IPS-NIHi11 (cell line): ENCODE measurements around the gene FAM32A.

Experiments
- DNase-seq: peaks from one replicate; pipeline ENCODE4 v3.0.0; 2012; ENCODE audit warnings: mixed read lengths, low spot score

The FAM32A gene

DNA sequence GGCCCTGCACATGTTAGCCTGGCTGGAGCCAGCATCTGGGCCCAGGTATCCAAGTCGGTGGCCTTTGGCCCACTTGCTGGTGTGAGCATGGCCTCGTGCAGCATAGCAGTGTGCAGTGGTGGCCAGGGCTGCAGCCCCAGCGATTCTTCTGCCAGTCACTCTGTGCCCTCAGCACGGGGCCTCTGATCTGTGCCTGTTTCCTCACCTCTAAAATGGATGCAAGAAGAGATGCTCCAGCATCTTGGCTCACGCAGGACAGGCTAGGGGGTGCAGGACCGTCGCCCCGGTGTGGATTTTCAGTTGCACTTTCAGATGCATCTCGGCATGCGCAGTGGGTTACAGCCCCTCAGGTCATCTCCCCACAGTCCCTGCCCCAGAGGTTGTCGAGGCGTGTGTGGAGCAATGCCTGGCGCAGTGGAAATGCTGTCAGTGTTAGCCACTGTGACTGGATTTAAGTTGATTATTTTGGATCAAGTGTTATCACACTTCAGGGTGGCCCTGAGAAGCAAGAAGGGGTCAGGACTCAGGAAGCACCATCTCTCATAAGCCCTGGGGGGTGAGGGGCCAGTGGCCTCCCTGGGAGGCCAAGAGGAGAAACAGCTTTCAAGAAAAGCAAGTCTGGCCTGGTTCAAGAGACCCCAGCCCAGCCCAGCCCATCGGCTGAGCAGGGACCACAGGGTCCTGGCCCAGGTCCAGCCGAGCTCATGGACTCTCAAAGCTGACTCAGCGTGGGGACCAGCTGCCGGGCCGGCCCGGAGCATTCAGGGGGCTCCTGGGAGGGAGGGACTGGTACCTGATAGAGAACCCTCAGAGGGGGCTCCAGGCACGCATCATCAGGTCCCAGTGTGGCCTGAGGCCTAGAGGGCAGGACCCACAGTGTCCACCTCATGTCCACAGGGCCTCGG is 40.3 kb downstream of the FAM32A start:
- DNase-seq, result no peak

DNA sequence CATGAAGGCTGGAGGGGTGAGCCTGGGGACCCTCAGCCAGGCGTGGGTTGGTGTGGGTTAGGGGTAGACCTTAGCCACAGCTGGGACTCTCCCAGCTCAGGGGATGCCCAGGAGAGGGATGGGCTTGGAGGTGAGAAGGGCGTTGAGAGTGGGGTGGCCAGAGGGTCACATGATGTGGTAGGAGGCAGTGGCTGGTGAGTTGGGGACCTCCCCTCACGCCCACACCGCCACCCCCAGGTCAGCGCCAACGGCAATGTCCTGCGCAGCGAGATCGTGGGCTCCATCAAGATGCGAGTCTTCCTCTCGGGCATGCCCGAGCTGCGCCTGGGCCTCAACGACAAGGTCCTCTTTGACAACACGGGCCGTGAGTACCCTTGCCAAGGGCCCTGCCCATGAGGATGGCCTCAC is 41.0 kb downstream of the FAM32A start:
- DNase-seq, result no peak

DNA sequence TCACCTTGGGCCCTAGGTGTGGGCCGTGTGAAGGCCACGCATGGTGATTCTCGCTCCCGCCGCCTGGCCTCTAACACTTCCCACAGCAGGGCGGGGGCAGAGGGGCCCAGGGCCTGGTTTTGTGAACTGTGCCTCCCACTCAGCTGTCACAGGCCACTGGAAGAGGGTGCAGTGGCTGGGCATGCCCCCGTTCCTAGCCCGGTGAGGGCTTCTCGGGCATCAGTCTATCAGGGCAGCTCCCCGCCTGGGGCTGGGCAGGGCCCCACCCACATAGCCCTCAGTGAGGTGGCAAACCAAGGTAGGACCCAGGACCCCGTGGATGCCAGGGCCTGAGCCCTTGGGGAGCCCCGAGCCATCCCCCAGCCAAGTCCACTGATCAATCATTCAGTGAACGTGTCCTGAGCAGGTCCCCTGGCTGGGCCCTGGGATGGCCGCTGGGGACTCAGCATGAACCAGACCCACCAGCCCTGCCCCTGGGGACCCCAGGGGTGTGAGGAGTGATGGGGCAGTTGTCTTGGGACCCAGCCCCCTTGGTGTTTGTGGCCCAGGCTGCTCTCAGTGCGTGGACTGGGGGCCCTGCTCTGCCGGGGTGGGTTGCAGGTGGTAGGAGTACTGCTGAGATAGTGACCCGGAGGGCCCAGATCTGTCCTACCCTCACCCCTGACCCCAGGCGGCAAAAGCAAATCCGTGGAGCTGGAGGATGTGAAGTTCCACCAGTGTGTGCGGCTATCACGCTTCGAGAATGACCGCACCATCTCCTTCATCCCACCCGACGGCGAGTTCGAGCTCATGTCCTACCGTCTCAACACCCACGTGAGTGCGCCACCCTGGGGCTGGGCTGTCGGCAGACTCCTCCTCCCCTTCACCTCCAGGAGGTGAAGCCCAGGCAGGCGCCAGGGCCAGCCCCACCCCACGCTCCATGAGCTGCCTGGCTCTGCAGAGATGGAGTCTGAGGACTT is 41.9 kb downstream of the FAM32A start:
- DNase-seq, result no peak

DNA sequence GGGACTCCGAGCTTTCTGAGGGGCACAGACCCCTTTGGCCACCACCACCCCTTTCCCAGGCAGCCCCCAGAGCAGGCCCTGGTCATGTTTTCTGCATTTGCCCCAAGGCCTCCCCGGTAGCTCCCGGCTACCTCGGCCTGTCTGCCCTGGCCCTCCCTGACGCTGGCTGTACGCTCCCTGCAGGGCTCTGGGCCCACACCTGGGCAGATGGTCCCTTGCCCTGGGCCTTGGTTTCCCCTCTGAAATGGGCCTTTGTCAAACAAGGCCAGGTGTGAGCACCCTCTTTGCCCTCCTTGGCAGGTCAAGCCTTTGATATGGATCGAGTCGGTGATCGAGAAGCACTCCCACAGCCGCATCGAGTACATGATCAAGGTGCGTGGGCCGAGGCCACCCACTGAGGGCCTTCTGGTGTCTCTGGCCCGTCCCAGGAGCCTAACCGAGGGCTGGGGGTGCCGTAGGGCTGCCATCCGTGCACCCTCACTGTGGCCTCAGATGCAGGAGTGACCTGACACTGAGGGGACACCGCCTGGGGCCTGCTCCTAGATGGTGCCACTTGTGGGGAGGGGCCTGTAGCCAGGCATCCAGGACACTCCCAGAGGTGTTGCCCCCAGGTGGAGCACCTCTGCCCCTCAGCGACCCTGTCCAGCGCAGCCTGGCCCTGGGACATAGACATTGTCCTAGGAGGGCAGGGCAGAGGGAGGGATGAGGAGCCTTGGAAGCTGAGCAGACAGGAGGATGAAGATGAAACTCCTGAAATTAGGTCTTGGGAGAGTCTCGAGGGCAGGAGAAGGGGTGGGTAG is 42.8 kb downstream of the FAM32A start:
- no peak for DNase-seq

DNA sequence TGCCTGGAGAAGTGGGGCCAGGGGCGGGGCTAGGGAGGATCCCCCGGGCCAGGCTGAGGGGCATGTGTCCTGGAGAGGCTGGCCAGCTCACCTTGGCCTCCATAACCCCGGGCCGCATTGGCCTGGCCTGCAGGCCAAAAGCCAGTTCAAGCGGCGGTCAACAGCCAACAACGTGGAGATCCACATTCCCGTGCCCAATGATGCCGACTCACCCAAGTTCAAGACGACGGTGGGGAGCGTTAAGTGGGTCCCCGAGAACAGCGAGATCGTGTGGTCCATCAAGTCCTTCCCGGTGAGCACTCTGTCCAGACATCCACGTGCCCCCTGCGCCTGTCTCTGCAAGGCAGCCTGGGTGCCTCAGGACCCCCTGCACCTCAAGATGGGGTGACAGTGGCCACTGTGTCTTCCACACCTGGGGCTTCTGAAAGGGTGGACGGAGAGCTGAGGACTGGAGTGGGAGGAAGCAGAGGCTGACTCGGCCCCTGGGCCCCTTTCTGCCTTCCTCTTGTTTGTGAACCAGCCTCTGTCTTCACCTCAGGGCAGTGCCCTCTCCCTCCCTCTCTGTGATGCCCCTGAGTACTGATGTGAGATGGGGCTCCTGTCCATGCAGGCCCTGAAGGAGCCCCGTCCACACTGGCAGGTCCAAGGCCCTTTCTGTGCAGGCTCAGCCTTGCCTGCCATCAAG is 43.6 kb downstream of the FAM32A start:
- DNase-seq, result no peak

DNA sequence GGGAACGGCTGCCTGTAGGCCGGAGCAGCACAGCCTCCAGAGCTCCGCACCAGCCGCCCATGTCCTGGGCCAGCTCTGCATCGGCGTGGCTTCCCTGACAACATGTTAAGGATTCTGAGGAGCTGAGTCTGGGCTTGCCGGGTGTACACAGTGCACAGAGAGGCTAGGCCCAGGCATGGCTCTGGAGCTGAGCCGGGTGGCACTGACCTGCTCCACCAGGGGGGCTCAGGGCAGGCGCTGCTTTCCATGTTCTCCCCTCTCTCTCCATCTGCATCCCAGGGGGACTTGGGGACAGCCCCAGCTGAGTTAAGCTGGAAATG is 44.1 kb downstream of the FAM32A start:
- DNase-seq, result no peak

DNA sequence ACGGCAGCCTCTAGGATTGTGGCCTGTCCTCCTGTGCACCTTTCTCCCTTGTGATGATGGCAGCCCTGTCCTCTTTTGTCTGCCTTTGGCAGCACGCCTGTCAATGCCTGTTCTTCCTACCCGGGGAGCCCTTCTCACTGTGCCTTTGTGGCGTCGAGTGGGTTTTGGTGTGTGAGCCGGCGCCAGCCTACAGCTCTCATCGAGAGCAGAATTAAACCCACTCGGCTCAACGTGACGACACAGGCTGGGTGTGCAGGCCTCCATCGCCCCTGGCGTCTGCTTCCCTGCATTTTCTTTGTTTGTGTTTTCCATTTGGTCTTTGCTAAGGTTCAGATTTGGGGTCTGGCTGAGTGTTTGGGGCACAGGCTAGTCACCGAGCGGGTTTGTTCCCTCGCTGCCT is 46.9 kb downstream of the FAM32A start:
- DNase-seq, result no peak

DNA sequence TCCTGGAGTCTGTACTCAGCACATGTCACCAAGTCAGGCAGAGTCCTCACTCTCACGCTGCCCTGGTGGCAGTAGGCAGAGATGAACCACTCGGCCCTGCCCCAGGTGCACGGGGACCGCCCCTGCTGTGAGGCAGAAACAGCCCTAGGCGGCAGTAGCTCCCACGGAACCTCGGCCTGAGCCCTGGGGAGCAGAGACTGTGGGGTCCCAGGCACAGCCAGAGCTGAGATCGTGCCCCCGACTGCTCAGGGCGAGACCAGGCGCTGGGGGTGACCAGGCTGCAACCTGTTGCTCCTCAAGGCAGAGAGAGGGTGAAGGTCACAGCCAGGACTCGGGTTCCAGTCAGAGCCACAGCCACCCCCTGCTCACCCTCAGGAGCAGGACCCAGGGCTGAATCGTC is 47.4 kb downstream of the FAM32A start:
- DNase-seq, result no peak

DNA sequence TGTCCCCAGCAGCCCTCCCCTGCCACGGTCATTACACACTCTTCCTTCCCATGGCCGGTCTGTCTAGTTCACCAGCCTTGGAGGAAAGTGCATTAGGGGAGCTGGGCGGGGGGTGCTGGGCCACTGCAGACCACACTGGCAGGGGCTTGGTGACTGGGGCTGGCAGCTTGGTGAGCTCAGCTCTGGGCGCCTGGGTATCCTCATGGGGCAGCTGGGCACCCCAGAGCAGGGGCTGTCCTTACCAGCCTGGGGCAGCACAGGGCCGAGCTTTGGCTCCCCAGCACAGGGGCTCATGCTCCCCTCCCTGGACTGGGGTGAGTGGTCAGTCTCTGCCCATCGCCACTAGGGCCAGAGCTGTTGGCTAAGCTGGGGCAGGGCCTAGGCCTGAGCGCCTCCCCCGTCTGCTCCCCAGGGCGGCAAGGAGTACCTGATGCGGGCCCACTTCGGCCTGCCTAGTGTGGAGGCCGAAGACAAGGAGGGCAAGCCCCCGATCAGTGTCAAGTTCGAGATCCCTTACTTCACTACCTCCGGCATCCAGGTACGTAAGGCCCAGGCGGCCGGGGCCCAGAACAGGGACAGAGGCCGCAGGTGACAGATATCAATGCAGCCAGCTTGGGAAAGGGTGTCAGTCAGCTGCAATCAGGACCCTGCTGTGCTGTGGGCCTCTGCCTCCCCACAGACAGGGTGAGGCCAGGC is 48.0 kb downstream of the FAM32A start:
- DNase-seq, result no peak

DNA sequence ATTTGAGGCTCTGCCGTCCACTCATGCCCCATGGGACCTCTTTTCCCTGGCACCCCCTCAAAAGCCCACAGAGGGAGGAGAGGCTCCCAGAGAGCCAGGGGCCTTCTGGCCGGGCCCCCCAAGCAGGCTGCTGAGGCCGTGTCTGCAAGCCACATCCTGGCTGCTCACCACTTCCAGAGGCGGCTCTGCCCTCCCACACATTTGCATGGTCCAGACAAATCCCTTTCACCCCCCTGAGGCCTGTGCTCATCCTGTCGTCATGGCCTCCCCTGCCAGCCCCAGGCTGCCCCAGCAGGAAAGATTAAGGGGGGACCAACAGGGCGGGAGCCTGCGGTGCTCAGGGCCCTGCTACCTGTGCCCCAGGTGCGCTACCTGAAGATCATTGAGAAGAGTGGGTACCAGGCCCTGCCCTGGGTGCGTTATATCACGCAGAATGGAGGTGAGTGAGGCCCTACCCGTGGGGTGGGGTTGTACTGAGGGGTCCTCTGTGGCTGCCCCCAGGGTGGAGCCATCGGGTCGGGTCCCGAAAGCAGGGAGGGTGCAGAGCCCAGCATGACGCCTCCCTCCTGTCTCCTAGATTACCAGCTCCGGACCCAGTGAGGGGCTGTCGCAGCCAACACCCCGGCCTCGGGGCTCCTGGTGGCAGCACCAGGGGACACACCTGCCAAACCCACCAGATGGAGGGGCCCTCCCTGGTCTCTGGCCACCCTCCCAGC is 48.8 kb downstream of the FAM32A start:
- no peak for DNase-seq

DNA sequence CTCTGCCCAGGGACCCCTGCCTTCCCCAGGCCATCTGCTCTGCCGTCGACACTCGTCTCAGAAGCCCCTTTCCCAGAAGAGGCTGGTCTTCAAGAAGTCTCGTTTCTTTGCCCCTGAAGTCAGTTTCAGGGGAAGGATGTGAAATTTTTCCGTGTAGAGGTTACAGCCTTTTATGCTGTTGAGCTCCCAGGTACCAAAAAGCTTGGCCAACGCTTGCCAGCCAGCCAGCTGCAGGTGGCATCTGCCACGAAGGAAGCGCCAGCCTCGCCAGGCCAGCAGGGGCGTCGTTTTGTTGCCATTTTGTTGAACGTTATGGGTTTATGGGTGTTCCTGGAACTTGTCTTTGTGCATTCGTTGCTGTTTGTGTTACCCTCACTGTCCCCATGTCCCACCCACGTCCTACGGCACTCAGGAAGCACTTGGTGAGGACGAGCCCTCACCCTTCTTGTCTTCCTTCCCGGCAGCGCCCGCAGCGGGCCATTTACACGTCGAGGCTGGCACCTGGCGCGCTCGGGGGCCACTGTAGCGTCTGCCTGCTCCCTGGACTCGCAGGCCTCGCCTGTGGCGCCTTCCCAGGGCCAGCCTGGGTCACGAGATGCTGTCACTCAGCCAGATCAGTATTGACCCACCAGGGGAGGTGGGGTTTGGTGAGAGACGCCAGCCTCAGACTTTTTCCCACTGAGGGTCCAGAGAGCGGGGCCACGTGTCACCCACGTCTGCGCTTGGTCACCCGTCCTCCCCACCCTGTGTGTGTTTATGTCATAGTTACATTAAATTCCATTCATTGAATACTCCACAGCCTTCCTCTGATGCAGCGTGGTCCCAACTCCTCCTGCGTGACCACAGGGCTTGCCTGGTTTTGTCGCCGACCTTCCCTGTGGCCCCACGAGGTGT is 49.6 kb downstream of the FAM32A start:
- DNase-seq, result no peak

DNA sequence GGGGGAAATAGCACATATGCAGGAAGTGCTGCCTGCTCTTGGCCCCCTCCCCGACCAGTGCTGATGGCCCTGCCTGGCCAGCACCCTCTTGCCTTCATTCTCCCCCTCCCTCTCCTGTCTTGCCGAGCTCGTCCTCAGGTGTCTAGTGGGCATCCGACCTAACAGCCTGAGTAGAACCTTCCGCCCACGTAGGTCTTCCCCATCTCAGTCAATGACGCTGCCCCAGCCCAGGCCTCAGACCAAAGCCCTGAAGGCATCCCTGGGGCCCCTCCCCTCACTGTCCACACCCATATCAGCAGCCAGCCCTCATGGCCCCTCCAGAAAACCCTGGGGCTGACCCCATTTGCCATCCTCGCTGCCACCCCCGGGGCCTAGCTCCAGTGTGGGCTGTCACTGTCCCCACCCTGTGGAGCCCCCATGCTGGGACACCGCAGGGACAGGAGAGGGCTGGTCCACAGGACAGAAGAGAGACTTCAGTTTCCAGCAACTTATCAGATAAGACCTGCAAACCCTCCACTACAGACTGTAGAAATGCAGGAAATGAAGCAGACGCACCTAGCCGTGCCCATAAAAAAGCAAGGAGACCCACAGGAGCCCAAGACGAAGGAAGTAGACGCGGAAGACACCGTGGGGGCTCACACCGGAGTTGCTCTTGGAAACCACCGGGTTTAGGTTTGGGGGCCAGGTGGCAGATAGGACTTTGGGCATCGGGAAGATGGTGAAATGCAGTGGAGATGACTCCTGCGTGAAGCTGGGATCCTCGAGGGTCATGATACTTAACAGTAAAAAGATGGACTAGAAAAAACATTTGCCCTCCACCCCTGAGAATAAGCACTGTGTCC is 50.8 kb downstream of the FAM32A start:
- DNase-seq, result no peak
